ENCODE measurements around the gene IFFO2.

DNA sequence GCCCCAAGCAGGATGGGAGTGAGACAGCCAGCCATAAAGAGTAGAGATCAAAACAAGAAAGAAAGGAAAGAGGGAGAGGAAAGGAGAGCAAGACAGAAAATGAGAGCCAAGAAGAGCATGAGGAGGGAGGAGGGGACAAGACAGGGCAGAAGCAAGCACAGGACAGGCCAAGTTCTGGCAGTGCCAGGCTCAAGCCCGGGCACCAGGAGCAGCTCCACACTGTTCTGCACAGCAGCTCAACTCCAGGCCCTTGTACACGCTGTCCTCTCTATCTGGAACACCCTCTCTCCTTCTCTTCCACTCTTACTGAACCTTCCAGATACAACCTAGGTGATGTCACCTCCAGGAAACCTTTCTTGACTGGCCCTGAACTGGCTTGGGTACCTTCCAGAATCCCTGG, 11.7 kb downstream of the IFFO2 start:
- TF ChIP-seq, protein P1, sequence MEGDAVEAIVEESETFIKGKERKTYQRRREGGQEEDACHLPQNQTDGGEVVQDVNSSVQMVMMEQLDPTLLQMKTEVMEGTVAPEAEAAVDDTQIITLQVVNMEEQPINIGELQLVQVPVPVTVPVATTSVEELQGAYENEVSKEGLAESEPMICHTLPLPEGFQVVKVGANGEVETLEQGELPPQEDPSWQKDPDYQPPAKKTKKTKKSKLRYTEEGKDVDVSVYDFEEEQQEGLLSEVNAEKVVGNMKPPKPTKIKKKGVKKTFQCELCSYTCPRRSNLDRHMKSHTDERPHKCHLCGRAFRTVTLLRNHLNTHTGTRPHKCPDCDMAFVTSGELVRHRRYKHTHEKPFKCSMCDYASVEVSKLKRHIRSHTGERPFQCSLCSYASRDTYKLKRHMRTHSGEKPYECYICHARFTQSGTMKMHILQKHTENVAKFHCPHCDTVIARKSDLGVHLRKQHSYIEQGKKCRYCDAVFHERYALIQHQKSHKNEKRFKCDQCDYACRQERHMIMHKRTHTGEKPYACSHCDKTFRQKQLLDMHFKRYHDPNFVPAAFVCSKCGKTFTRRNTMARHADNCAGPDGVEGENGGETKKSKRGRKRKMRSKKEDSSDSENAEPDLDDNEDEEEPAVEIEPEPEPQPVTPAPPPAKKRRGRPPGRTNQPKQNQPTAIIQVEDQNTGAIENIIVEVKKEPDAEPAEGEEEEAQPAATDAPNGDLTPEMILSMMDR (IDR thresholded peaks at IDR 0.05) = no peak
- TF ChIP-seq EP300 (IDR thresholded peaks at IDR 0.05; ENCODE audit: low read depth) = no peak
- TF ChIP-seq POLR2AphosphoS5 (IDR thresholded peaks at IDR 0.05) = peak in 1 of 3 donors; percentile 29

Data from transverse colon (tissue), 4 donors.